CD4-positive, CD25-positive, alpha-beta regulatory T cell (primary cell): ENCODE data around the gene TUBA3C. TPM values are rescaled to one million over a fixed set of nuclear protein-coding genes. Genes with fewer than 3 reads are reported as not detected.

Source experiments
- ATAC-seq, 2 donors: fragments of 150-1000 bp; cut with Tn5 transposase; one replicate each; pipeline ENCODE4 v1.10.0; 2021; ENCODE audit warnings: low read depth in 2 of 2, moderate number of reproducible peaks in 2 of 2, moderate library complexity in 1 of 2
- DNase-seq, 3 donors: peaks; one replicate each; pipeline versions ENCODE4 v3.0.0 to v3.0.0-alpha.2; 2012 to 2022; ENCODE audit warnings: mixed read lengths in 1 of 3
- H3K27ac ChIP-seq: one replicate; pipeline ENCODE4 v1.7.0; 2013; ENCODE audit warnings: mild to moderate bottlenecking, low read length; ENCODE audit not compliant: insufficient read depth, poor library complexity, severe bottlenecking
- H3K27me3 ChIP-seq: one replicate; pipeline ENCODE4 v1.7.0; 2013; ENCODE audit warnings: low read length; ENCODE audit not compliant: control insufficient read depth, insufficient read depth
- H3K36me3 ChIP-seq: one replicate; pipeline ENCODE4 v1.7.0; 2013; ENCODE audit warnings: mild to moderate bottlenecking, low read length, moderate library complexity; ENCODE audit not compliant: control insufficient read depth, insufficient read depth
- H3K4me1 ChIP-seq: 2 replicates; pipeline ENCODE4 v1.7.0; 2013; ENCODE audit warnings: mild to moderate bottlenecking, low read length; ENCODE audit not compliant: insufficient read depth, control insufficient read depth, poor library complexity, severe bottlenecking
- H3K4me3 ChIP-seq: one replicate; pipeline ENCODE4 v1.7.0; 2013; ENCODE audit warnings: low read depth, mild to moderate bottlenecking, low read length, moderate library complexity
- H3K9me3 ChIP-seq, 2 experiments: 1 replicate in 1 of 2; 2 replicates in 1 of 2; pipeline ENCODE4 v1.7.0; 2013; ENCODE audit warnings: low read length in 2 of 2, mild to moderate bottlenecking in 1 of 2, moderate library complexity in 1 of 2; ENCODE audit not compliant: control insufficient read depth in 2 of 2
- H3K27ac Mint-ChIP-seq, 3 donors: one replicate each; pipeline ENCODE4 v1.8.0; 2020 to 2022; ENCODE audit warnings: mild to moderate bottlenecking in 3 of 3, mixed read lengths in 3 of 3, moderate library complexity in 2 of 3
- H3K27me3 Mint-ChIP-seq: one replicate; pipeline ENCODE4 v1.8.0; 2022; ENCODE audit warnings: mild to moderate bottlenecking, mixed read lengths
- H3K36me3 Mint-ChIP-seq: one replicate; pipeline ENCODE4 v1.8.0; 2020; ENCODE audit warnings: mixed read lengths
- H3K4me1 Mint-ChIP-seq, 4 donors: one replicate each; pipeline ENCODE4 v1.8.0; 2020 to 2022; ENCODE audit warnings: mixed read lengths in 4 of 4, mild to moderate bottlenecking in 1 of 4
- H3K4me3 Mint-ChIP-seq, 4 donors: one replicate each; pipeline ENCODE4 v1.8.0; 2020 to 2022; ENCODE audit warnings: mild to moderate bottlenecking in 4 of 4, mixed read lengths in 4 of 4, moderate library complexity in 3 of 4
- H3K9me3 Mint-ChIP-seq, 7 donors: one replicate each; pipeline ENCODE4 v1.8.0; 2020 to 2022; ENCODE audit warnings: mixed read lengths in 7 of 7, mild to moderate bottlenecking in 3 of 7, moderate library complexity in 2 of 7
- polyA plus RNA-seq, 4 donors: library from polyadenylated mRNA; unstranded; fragments of 300-500 nt; fragmentation: Illumina TruSeq; gene quantifications; one replicate each; pipeline ENCODE4 v1.2.3, GENCODE V29; 2021
- total RNA-seq: library from RNA; stranded (reverse); gene quantifications from one replicate; pipeline ENCODE4 v1.2.3, GENCODE V29; 2022

TUBA3C gene
- total and polyA plus RNA-seq, 5 donors from 2014 or later, result not detected

DNA sequence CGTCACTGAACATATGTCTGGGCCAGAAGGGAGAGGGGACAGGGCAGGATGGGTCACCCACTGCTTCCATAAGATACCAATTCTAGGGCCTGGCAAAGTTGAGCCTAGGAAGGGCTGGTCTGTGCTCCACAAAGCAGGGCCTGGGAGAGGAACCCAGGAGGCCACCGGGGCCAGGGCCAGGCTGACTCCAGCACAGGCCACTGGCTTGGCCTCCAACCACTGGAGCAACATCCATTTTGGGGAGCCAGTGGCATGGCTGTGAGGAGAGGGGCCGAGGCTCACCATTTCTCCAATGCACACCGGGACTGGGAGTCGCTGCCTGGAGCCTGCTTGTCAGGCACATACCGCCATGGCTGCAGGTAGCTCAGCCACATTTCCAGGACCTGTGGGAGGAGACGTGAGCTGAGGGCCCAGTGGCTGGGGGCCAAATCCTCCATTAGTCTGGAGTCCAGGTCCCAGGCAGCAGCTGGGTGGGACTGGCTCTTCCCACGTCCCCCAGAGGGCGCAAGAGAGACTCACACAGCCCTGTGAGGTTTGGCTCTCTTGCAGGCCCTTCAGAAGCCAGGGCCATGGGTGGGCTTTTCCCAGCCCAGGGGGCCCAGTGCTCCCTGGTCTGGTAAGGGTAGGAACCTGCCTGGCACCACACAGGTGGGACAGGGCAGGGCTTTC, 27.7 kb downstream of the TUBA3C start:
- Mint-ChIP-seq H3K36me3 (no peaks in the 10 kb centered on the region), H3K27ac (no peak overlapping the region), H3K27me3 (no peaks in the 10 kb centered on the region), H3K9me3 (peaks cover 0 to 8% (median 4%) of the 10 kb centered on the region in 7 donors), H3K4me1 (no peaks in the 10 kb centered on the region), H3K4me3 (no peak overlapping the region)
- ATAC-seq (no peak), DNase-seq (peak in 1 of 3 donors; percentile 1)
- H3K27ac ChIP-seq, result no peak overlapping the region
- peaks cover 0 to 1% of the 10 kb centered on the region in 2 experiments for H3K9me3 ChIP-seq
- H3K4me3 ChIP-seq, result no peak overlapping the region
- H3K27me3 ChIP-seq, result no peaks in the 10 kb centered on the region
- no peaks in the 10 kb centered on the region for H3K36me3 ChIP-seq
- no peaks in the 10 kb centered on the region for H3K4me1 ChIP-seq

DNA sequence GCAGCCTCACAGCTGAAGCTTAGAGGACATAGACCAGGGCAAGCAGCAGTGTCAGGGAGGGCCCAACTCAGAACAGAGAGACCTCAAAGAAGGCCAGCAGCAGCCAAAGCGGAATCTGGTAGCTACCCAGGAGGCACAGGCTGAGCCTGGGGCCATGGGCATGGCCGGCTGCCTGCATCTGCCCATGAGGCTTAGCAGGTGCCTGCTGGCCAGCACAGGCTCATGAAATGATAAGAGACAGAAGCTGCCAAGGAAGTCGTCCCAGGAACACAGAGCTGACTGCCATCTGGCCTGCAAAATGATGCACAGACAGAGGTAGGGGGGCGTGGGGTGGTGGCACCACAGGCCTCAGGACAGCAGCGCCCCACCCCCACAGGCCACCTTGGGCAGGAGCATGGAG, 29.2 kb downstream of the TUBA3C start:
- no peak overlapping the region for H3K27ac ChIP-seq
- H3K4me3 ChIP-seq, result no peak overlapping the region
- H3K27ac Mint-ChIP-seq, result no peak overlapping the region
- H3K36me3 ChIP-seq, result no peaks in the 10 kb centered on the region
- H3K4me3 Mint-ChIP-seq, result no peak overlapping the region
- peaks cover 0 to 9% (median 2%) of the 10 kb centered on the region in 7 donors for H3K9me3 Mint-ChIP-seq
- H3K4me1 Mint-ChIP-seq, result no peaks in the 10 kb centered on the region
- H3K36me3 Mint-ChIP-seq, result no peaks in the 10 kb centered on the region
- H3K27me3 ChIP-seq, result no peaks in the 10 kb centered on the region
- ATAC-seq (no peak), DNase-seq (no peak)
- no peaks in the 10 kb centered on the region for H3K4me1 ChIP-seq
- no peaks in the 10 kb centered on the region for H3K27me3 Mint-ChIP-seq
- H3K9me3 ChIP-seq, result peaks cover 5% of the 10 kb centered on the region in 2 experiments

DNA sequence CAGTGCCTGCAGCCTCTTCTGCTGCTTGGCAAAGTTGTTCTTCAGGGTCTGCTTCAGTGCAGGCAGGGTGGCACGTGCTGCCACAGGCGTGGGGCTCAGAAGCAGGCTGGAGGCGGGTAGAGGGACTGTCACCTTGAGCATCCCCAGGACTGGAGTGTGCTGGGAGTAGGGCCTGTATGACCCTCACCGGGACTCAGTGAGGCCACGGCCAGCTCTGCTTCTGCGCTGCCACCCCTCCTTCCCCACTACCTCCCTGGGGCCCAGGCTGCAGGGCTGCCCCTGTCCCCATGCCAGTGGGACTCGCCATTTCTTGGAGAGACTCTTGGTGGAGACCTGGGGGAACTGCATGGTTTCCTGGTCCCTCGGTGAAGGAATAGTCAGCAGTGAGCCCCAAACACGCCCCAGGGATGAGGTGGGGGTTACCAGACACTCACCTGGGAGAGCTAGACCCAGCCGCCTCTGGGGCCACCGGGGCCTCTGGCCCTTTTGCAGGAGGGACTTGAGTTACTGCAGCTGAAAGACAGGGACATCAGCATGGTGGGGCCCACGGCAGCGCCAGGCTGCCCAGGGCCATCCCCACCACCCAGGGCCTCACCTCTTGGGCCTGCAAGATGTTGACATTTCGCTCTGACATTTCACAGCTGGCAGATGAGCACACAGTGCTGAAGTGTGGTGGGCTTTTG, 29.9 kb downstream of the TUBA3C start:
- DNase-seq (no peak), ATAC-seq (no peak)
- H3K36me3 ChIP-seq, result no peaks in the 10 kb centered on the region
- Mint-ChIP-seq H3K9me3 (peaks cover 0 to 10% (median 2%) of the 10 kb centered on the region in 7 donors), H3K4me3 (no peak overlapping the region), H3K27me3 (no peaks in the 10 kb centered on the region), H3K27ac (no peak overlapping the region), H3K36me3 (no peaks in the 10 kb centered on the region), H3K4me1 (no peaks in the 10 kb centered on the region)
- H3K4me3 ChIP-seq, result no peak overlapping the region
- H3K9me3 ChIP-seq, result peaks cover 5% of the 10 kb centered on the region in 2 experiments
- no peak overlapping the region for H3K27ac ChIP-seq
- H3K27me3 ChIP-seq, result no peaks in the 10 kb centered on the region
- no peaks in the 10 kb centered on the region for H3K4me1 ChIP-seq

DNA sequence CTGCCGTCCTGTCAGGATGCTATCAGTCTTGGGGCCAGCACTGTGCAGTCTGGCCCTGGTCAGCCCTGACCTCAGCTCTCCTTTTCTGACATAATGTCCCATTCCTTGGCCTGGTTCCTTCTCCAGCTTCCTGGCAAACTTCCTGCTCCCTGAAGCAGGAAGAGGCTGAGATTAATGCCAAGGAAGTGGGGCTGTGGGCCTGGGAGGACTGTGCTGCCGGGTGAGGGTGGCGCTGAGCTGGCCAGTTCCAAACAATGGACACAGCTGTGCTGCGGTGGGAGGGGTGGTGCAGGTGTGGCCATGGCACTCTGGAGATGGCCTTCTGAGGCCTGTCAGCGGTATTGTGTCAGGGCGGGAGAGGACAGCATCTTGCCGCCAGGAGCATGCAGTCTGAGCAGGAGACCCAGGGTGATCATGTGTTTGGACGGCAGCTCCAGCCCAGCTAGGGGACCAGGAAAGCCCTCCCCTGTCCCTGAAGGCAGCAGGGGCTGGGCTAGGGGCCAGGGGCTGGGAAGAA, 30.9 kb downstream of the TUBA3C start:
- H3K27ac ChIP-seq, result no peak overlapping the region
- Mint-ChIP-seq H3K27me3 (no peaks in the 10 kb centered on the region), H3K36me3 (no peaks in the 10 kb centered on the region), H3K4me3 (no peak overlapping the region), H3K27ac (no peak overlapping the region), H3K4me1 (no peaks in the 10 kb centered on the region), H3K9me3 (peaks cover 0 to 12% (median 2%) of the 10 kb centered on the region in 7 donors)
- DNase-seq (no peak), ATAC-seq (no peak)
- H3K36me3 ChIP-seq, result no peaks in the 10 kb centered on the region
- peaks cover 5% of the 10 kb centered on the region in 2 experiments for H3K9me3 ChIP-seq
- no peaks in the 10 kb centered on the region for H3K4me1 ChIP-seq
- no peaks in the 10 kb centered on the region for H3K27me3 ChIP-seq
- no peak overlapping the region for H3K4me3 ChIP-seq

DNA sequence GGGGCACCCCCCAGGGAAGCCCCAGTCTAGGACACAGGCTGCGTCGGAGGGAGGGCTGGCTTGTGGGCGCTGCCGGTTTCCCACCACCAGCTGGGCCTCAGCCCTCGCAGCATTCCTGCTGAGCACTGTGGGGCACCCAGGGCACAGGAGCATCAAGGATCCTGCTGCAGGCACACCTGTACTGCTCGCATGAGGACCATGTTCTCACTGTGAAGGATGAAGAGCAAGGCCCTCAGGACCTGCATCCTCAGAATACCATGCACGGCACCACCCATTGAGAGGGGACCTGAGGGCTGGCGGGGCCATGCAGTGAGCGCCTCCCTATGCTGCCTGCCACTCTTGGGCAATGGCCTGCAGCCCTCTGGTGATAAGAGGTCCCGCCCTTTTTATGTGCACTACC, 31.4 kb downstream of the TUBA3C start:
- no peaks in the 10 kb centered on the region for H3K36me3 ChIP-seq
- ATAC-seq, result no peak
- Mint-ChIP-seq H3K9me3 (peaks cover 0 to 12% (median 2%) of the 10 kb centered on the region in 7 donors), H3K27ac (no peak overlapping the region), H3K4me1 (no peaks in the 10 kb centered on the region), H3K4me3 (no peak overlapping the region), H3K36me3 (no peaks in the 10 kb centered on the region), H3K27me3 (no peaks in the 10 kb centered on the region)
- no peak for DNase-seq
- H3K27ac ChIP-seq, result no peak overlapping the region
- peaks cover 5% of the 10 kb centered on the region in 2 experiments for H3K9me3 ChIP-seq
- no peak overlapping the region for H3K4me3 ChIP-seq
- no peaks in the 10 kb centered on the region for H3K4me1 ChIP-seq
- no peaks in the 10 kb centered on the region for H3K27me3 ChIP-seq

DNA sequence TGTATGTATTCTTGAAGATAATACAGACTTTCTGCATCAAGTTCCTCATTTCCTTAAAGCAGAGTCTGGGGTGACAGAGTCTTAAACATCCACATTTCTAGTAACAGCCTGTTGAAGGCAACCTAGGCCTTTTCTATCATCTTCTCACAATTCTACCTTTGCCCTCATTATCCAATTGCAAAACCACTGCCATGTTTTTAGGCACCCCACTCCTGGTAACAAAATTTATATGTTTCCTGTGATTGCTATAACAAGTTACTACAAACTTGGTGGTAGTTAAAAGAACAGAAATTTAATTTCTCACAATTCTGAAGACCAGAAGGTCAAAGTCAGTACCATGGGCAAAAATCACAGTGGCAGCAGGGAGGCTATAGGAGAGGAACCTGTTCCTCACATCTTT, 33.1 kb downstream of the TUBA3C start:
- Mint-ChIP-seq H3K4me1 (no peaks in the 10 kb centered on the region), H3K4me3 (no peak overlapping the region), H3K27me3 (no peaks in the 10 kb centered on the region), H3K27ac (no peak overlapping the region), H3K36me3 (no peaks in the 10 kb centered on the region), H3K9me3 (peaks cover 0 to 12% (median 2%) of the 10 kb centered on the region in 7 donors)
- no peak overlapping the region for H3K27ac ChIP-seq
- no peaks in the 10 kb centered on the region for H3K4me1 ChIP-seq
- H3K4me3 ChIP-seq, result no peak overlapping the region
- ATAC-seq, result no peak
- peaks cover 5% of the 10 kb centered on the region in 2 experiments for H3K9me3 ChIP-seq
- no peaks in the 10 kb centered on the region for H3K27me3 ChIP-seq
- no peaks in the 10 kb centered on the region for H3K36me3 ChIP-seq
- DNase-seq, result no peak
